IPS-18c (cell line): ENCODE data around the gene SRSF4.
"Not testable (repeated sequence)": the region's sequence is repeated elsewhere in the genome, so short reads cannot be mapped to it uniquely, and the experiment has no call there.

Source experiments
- H3K4me3 ChIP-seq: 2 replicates; pipeline ENCODE4 v1.7.0; 2013; ENCODE audit warnings: low read depth, mild to moderate bottlenecking, low read length, moderate library complexity; ENCODE audit not compliant: insufficient read depth
- H3K9me3 ChIP-seq: one replicate; pipeline ENCODE4 v1.6.1; 2013; ENCODE audit warnings: mild to moderate bottlenecking, low read length, moderate library complexity; ENCODE audit not compliant: control insufficient read depth, insufficient read depth

SRSF4 gene

DNA sequence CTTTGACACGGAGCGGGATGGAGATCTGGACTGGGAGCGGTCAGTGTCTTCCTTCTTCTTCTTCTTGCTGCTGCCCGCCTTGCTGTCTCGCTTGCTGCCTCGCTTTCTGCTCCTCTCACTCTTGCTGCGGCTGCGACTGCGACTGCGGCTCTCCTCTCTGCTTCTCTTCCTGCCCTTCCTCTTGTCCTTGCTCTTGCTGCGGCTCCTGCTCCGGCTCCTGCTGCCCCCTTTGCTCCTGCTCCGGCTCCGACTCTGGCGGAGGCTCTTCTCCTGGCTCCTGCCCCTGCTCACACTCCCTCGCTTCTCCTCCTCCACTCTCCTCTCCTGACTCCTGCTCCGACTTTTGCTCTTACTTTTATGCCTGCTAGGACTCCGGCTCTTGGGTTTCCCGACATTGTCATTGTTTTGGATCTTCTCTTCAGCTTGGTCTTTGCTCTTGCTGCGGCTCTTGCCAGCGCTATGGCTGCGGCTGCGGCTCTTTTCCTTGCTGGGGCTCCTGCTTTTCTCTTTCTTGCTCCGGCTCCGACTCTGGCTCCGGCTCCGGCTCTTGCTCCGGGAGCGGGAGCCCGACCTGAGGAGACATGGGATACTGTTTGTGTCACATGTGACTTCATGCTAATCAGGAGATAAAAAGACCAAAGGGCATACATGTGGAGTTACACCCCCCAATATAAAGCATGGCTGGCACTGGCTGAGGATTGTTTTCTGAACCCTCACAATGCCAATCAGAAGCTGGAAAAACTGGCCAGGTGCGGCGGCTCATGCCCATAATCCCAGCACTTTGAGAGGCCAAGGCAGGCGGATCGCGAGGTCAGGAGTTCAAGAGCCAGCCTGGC is 32.8 kb downstream of the SRSF4 start:
- no peaks in the 10 kb centered on the region for H3K9me3 ChIP-seq
- H3K4me3 ChIP-seq = no peak overlapping the region

DNA sequence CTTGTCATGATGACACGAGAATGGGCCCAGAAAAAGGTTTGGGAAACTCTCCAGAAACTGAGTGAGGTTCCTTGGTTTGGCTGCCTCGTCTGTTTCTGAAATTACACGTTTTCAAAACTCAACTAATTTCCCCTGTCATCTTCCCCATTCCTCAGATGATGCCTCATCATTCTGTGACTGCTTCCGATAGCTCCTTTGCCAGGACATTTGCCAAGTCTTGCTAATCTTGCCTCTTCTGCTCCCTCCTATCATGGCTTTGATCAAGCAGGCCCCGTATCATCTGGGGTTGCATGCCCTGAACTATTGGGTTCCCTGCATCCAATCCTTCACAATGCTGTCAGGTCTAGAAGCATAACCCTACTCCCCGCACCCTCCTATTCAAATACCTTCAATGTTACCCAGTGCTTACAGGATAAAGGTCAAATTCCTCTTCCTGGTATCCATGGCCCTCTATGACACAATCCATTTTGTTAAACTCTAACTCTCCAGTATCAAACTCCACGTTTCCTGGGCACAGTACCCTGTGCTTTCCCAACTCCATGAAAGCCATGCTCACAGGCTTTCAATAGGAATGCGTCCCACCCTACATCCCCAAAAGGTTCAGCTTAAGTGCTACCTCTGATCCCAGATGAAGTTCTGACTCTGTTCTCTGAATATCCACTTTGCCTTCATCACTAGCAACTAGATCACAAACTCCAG is 35.8 kb downstream of the SRSF4 start:
- Histone ChIP-seq H3K9me3 (no peaks in the 10 kb centered on the region), H3K4me3 (no peak overlapping the region)

DNA sequence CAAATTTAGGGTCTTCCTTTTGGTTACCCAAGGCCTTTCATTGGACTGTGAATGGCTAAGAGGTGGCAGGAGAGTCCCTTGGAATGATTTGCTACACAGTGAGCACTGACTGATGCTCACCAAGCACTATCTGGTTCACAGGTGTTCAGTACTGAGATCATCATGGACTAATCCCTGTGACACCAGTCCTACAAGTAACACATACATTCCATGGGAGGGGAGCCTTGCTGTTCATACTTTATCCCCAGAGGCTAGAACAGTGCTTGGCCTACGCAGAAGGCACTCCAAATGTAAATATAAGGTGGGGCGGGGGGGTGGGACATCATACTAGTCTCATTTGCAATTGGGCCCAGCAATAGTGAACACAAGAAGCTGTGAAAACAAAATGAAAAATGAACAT is 37.5 kb downstream of the SRSF4 start:
- Histone ChIP-seq H3K4me3 (no peak overlapping the region), H3K9me3 (no peaks in the 10 kb centered on the region)

DNA sequence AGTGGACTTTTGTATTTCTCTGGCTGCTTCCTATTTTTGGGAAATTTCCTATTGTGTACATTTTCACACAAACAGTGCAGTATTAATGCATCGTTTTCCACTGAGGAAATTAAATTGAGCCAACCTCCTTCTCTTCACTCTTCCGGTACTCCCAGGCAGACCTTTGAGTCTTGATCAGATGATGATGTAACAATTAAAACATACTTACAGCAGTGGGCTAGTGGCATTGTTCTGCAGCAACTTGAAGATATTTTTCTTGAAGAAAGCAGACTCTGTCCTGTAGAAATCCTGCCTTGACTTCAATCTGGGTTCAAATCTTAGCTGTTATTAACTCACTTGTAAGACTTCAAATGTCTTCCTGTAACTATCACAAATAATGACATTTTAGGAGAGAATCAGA is 39.0 kb downstream of the SRSF4 start:
- Histone ChIP-seq H3K4me3 (no peak overlapping the region), H3K9me3 (no peaks in the 10 kb centered on the region)

DNA sequence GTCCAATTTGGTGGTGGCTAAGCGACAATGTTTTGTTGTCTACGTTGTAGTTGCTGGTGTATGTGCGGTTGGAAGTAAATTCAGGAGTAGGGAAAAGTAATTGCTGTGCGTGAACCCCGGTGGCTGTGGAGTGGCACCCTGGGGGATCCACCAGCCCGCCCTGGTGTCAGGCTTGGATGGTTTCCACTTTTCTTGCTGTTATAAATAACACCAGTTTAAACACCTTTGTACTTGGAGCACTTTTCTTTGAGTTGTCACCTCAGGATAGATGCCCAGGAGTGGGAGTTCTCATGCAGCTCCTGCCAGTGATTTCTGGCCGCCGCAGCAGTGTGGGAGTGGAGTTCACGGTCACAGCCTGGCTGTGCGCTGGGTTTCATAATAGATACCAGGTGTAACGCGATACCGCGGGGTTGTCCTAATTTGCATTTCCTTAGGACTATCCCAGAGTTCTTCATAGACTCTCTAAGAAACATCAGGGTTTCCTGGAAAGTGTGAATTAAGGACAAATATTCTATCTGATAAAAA is 45.2 kb downstream of the SRSF4 start:
- Histone ChIP-seq H3K4me3 (no peak overlapping the region), H3K9me3 (no peaks in the 10 kb centered on the region)

DNA sequence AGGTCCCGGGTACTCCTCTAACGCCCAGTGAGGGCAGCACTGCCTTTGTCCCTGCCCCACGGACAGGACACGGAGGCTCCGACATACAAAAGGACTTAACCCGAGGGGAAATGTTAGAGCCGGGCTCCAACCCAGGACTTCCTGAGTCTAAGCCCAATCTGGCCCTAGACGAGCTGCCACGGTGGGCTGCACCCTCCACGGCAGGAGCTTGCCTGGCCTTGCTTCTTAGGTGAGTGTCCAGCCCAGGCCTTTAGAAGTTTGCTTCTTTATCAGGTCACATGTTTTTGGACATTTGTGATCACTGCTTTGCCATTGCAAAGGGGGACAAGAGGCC is 47.0 kb downstream of the SRSF4 start:
- Histone ChIP-seq H3K9me3 (no peaks in the 10 kb centered on the region), H3K4me3 (no peak overlapping the region)

DNA sequence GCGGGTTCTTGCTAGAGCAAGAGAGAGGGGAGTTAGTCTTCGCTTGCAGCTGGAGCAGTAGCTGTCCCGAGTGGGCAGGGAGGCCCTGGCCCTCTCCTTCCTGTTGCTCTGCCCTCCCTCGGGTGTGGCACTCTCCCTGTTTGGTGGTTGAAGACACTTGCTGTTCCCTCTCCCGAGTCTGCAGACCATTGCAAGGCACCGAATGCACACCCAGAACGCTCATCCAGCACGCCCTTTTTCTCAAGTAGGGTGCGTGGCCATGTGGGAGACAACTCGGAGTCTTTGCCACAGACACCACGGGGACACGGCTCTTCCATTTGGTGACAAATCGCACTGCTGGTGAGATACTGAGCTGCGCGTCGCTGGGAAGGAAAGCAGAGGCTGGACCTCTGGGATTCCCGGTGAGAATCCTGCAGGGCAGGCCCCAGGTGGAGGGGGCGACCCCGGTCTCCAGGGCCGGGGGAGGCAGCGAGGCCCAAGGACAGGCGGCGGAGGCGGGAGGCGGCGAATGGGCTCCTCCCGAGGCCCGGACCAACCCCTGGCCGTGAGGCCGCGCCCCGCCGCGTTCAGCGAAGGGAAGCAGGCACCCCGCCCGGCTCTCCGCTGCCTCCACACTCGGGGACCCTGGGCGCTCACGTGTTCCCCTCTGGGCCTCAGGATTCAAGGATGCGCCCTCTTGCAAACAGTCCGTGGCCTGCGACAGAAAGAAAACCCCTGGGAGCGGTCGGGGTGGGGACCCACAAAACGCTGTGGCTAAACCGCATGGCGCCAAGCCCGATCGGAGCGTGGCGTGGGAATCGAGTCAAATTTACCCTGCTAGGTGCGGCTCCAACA is 47.6 kb downstream of the SRSF4 start:
- Histone ChIP-seq H3K9me3 (no peaks in the 10 kb centered on the region), H3K4me3 (no peak overlapping the region)

DNA sequence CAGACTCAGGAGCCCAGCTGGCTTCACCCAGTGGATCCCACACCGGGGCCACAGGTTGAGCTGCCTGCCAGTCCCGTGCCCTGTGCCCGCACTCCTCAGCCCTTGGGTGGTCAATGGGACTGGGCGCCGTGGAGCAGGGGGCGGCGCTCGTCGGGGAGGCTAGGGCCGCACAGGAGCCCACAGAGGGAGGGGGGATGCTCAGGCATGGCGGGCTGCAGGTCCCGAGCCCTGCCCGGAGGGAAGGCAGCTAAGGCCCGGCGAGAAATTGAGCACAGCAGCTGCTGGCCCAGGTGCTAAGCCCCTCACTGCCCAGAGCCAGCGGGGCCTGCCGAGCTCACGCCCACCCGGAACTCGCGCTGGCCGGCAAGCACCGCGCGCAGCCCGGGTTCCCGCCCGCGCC is 50.6 kb downstream of the SRSF4 start:
- H3K9me3 ChIP-seq, H3K4me3 ChIP-seq: not testable (repeated sequence)

DNA sequence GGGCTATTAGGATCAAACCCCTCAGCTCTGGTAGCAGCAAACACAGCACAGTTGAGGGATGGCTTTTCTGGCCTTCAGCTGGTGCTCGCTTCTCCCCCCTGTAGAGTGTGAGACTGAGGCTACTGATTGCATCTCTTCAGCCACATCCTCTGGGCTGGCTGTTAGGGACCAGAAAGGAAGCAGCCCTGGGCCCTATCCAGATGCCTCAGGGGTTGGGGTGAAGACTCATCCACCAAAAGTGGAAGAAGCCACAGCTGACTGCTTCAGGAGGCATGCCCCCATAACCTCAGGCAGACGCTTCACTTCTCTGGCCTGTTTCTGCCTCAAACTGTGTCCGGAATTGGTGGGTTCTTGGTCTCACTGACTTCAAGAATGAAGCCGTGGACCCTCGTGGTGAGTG is 51.8 kb downstream of the SRSF4 start:
- Histone ChIP-seq H3K9me3 (peaks cover 4% of the 10 kb centered on the region), H3K4me3 (no peak overlapping the region)

DNA sequence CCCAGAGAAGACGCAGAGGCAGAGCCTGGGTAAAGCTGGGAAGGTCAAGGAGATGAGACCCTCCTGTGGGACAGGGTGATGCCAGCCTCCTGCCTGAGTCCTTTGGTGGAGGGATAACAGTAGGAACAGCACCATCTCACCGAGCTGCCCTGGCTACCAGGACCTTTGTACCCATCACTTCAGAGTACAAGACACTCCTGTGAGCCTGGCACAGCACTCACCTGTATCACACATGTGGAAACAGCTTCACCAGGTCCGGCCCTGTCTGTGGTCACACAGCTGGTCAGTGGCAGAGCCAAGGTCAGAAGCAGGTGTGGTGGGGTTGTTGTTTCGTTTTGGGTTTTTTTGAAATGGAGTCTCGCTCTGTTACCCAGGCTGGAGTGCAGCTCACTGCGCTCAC is 53.0 kb downstream of the SRSF4 start:
- H3K9me3 ChIP-seq = peaks cover 4% of the 10 kb centered on the region
- no peak overlapping the region for H3K4me3 ChIP-seq

DNA sequence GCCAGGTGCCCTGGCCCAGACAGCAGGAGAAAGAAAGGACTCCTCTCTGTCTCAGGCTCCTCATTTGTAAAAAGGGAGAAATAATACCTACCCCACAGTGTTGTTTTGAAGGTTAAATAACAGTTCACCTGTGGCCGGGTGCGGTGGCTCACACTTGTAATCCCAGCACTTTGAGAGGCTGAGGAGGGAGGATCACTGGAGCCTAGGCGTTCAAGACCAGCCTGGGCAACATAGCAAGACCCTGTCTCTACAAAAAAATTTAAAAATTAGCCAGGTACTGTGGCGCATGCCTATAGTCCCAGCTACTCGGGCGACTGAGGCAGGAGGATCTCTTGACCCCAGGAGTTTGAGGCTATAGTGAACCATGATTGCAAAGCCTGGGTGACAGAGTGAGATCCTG is 55.5 kb downstream of the SRSF4 start:
- Histone ChIP-seq H3K4me3 (no peak overlapping the region), H3K9me3 (peaks cover 10% of the 10 kb centered on the region)

DNA sequence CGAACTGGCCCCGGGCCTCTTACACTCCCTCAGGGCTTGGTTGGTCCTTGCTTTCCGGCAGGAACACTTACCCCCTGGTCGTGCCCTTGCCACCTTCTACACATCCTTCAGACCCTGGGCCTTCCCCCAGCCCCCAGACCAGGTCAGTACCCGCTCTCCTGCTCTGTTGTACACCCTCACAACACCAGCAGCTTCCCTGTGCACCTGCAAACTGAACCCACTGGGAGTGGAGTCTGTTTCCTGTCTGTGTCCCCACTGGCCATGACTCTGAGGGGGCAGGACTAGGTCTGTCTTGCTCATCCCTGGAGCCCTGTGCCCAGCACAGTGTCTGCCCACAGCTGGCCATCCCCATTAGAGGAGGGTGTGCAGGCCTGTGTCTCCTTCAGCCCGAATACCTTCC is 55.9 kb downstream of the SRSF4 start:
- H3K4me3 ChIP-seq = no peak overlapping the region
- H3K9me3 ChIP-seq = peaks cover 10% of the 10 kb centered on the region

DNA sequence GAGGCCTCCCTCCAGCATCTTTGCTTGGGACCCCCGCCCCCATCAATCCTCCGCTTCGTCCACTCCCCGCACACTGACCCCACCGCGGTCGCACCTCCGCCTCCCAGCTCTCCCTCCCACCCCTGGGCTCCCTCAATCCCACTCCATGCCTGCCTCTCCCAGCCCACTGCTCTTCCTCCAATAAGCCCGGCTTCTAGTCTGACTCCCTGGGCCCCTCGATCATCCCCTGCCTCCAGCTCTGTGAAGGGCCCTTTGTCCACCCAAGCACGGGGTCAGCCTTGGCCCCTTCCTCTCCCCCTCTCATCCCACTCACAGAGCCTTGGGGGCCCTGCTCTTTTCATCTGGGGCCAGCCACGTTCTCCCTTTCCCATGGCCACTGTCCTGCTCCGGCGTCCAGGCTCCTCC is 56.5 kb downstream of the SRSF4 start:
- Histone ChIP-seq H3K9me3 (peaks cover 10% of the 10 kb centered on the region), H3K4me3 (peak overlapping the region; percentile 74)

DNA sequence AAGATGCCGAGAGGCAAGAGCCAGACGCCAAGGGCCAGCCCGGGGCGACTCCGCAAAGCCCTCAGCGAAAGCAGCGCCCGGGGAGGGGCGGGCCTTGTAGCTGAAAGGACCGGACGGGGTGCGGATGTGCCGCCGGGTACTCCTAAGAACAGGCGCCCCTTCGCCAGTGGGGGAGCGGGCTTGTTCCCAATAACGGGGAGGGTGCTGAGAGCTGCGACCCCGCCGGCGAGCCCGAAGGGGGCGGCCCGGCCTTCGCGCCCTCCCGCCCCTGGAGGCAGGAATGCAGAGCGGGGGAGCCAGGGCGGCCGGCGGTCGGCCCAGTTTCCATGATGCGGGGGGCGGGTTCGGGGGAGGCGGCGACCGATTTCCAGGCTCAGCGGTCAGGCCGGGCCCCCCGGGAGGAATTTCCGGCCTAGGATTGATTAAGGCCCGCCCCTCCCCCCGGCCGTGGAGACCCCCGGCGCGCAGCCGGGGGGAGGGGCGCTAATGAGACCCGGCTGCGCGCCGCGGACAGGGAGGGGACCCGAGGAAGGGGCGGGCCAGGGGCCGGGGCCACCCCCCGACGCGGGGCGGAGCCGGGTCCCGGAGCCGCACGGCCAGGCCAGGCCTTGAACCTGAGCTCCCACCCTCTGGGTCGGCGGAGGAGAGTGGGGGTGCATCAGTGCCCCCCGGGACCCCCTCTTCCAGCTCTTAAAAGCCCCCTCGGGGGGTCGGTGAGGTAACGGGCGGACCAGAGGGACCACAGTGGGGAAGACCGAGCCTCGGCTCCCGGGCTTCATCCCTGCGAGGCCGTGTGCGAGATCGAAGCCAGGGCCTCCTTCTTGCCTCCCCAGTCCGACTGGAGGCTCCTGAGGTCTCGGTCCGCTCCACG is 57.1 kb downstream of the SRSF4 start:
- Histone ChIP-seq H3K4me3 (peak overlapping the region; percentile 74), H3K9me3 (peaks cover 10% of the 10 kb centered on the region)

DNA sequence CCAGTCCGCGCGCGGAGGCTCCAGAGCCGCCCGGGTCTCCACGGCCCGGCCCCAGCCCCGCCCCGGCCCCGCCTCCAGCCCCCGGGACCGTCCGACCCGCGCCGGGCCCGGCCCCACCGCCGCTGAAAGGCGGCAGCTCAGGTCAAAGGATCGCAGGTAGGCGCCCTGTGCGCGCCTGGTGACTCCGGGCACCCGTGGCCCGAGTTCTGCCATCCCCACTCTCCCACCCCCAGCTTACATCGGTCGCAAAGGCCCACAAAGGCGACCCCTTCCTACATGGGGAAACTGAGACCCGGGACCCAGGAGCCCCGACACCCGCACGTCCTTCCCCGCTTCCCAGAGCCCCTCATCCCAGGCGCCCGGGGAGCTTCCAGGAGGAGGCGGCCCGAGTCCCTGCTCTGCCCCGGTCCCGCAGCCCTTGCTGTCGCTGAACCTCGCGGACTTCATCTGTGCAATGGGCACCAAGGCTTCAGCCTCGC is 57.8 kb downstream of the SRSF4 start, which contains the start of gene TMEM200B:
Gene TMEM200B, minus strand, starts transcription at position 17 of the 479 bp plus-strand sequence. CDS start 2,075 bp downstream, outside the sequence.
- peaks cover 10% of the 10 kb centered on the region for H3K9me3 ChIP-seq
- H3K4me3 ChIP-seq = peak within 1 kb of the TSS; percentile 74

DNA sequence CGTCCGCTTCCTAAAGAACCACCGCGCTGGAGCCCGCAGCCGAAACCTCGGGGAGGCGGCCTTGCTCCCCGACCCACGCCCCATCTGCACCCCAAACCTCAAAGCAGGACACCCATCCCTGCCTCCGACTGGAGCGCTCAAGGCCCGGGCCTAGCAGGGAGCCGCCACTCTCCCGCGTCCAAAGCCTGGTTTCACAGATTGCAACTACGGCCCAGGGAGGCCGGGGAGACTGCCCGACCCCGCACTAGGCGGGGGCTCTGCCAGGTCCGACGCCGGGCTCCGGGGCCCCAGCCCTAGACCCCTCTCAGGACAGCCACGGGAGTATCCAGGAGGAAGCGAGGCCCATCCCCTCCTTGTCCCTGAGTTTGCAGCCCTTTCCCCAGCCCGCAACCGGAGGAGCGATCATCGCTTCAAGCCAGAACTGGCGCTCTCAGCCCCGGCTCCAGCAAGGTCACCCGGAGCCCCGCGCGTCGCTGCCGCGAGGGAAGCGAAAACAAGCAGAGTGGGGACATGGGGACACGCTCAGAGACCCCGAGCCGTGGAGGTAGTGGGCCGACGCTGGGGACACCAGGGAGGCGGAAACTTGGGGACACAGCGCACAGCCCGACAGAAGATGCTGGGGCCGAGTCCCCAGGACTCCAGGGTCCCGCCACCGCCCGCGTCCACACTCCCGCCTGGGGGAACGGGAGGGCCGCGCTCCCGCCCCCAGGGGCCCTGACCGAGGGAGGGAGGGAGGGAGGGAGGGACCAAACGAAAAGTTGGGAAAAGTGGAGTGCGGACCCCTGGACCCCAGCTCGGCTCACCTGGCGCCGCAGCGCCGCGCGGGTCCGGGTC is 58.4 kb downstream of the SRSF4 start:
- H3K4me3 ChIP-seq = peak overlapping the region; percentile 74
- peaks cover 10% of the 10 kb centered on the region for H3K9me3 ChIP-seq
